Heart left ventricle (tissue), 16 donors: ENCODE results near the gene TTLL10. TPM values are rescaled to one million over a fixed set of nuclear protein-coding genes. Genes with fewer than 3 reads are reported as not detected.

Experiments used
- ATAC-seq, 4 donors: fragments of 200-7000 bp; cut with Tn5 transposase; one replicate each; pipeline ENCODE4 v1.9.1; 2020 to 2022; ENCODE audit warnings: moderate library complexity in 4 of 4, mild to moderate bottlenecking in 3 of 4, moderate number of reproducible peaks in 1 of 4
- DNase-seq, 5 donors: peaks; one replicate each; pipeline ENCODE4 v3.0.0-alpha.2; 2020
- H3K27ac ChIP-seq, 12 donors: fragments of 200-600 bp; sonication (generic) in 4 of 12; one replicate each; pipeline versions ENCODE4 v1.5.0 to v1.8.0; 2016 to 2022; ENCODE audit warnings: mild to moderate bottlenecking in 2 of 12
- H3K27me3 ChIP-seq, 9 donors: fragments of 200-600 bp; sonication (generic) in 2 of 9; one replicate each; pipeline versions ENCODE4 v1.5.1 to v1.8.0; 2016 to 2022; ENCODE audit warnings: mild to moderate bottlenecking in 3 of 9
- H3K36me3 ChIP-seq, 9 donors: fragments of 200-600 bp; sonication (generic) in 2 of 9; one replicate each; pipeline versions ENCODE4 v1.5.0 to v1.8.0; 2018 to 2022; ENCODE audit warnings: mild to moderate bottlenecking in 2 of 9
- H3K4me1 ChIP-seq, 12 donors: fragments of 200-600 bp; sonication (generic) in 4 of 12; one replicate each; pipeline versions ENCODE4 v1.5.0 to v1.8.0; 2016 to 2022; ENCODE audit warnings: mild to moderate bottlenecking in 3 of 12
- H3K4me3 ChIP-seq, 12 donors: fragments of 200-600 bp; sonication (generic) in 4 of 12; one replicate each; pipeline versions ENCODE4 v1.5.0 to v1.8.0; 2017 to 2022; ENCODE audit warnings: mild to moderate bottlenecking in 9 of 12, moderate library complexity in 4 of 12
- H3K9me3 ChIP-seq, 12 donors: fragments of 200-600 bp; sonication (generic) in 4 of 12; one replicate each; pipeline versions ENCODE4 v1.5.0 to v1.8.0; 2016 to 2022; ENCODE audit warnings: mild to moderate bottlenecking in 1 of 12
- CTCF ChIP-seq, 12 donors: fragments of 200-600 bp; sonication (generic) in 4 of 12; IDR thresholded peaks; one replicate each; pipeline versions ENCODE4 v1.5.0 to v1.8.0; 2018 to 2022; ENCODE audit warnings: antibody characterized with exemption in 12 of 12, mild to moderate bottlenecking in 5 of 12
- POLR2A ChIP-seq, 2 donors: fragments of 450-650 bp; IDR thresholded peaks; one replicate each; pipeline ENCODE4 v1.6.1; 2017; ENCODE audit warnings: antibody characterized with exemption in 2 of 2, mild to moderate bottlenecking in 2 of 2, moderate library complexity in 2 of 2
- WGBS, 4 donors: extraction: QIAGEN DNeasy Blood & Tissue Kit in 2 of 4; methylation state at CpG; one replicate each; pipeline versions ENCODE4 v1.1.5 to v1.1.7; 2013 to 2018; 5-methylcytosine and 5-hydroxymethylcytosine counted together
- intact Hi-C, 10 donors: fragments of 100-400 bp; cut with DNase I; formaldehyde crosslinking; loops; one replicate each; pipeline versions ENCODE4 v1.11.1 to v1.14.2; 2022
- polyA plus RNA-seq, 2 donors: library from polyadenylated mRNA; stranded (reverse); fragments of 200-250 nt; gene quantifications; one replicate each; pipeline ENCODE4 v1.2.3, GENCODE V29; 2013
- total RNA-seq, 9 donors: library from RNA; depleted of rRNA in 2 of 9; stranded (reverse); fragments of >200 nt in 2 of 9; fragmentation: NEBNext Ultra II Directional in 3 of 9; extraction: Animal tissue kit (Norgen Biotek cat#: 25700) in 3 of 9; gene quantifications; one replicate each; pipeline versions ENCODE4 v1.1.0 to v1.2.4, GENCODE V29; 2016 to 2023
- donor health status: ischemic (EF 13 %, LVEDD 7.1; RV severe dilation, severe dysfunction).
- donor health status: healthy with polysubstance abuse.
- donor health status: DM: no; HTN: yes; CAD: no.
- donor health status: DM: no; HTN: no; CAD: no.
- donor health status: ischemic (EF 25% LVEDD 6.9; RV normal size, moderate dysfunction).
- donor health status: ischemic (EF 25% LVEDD 5.7; RV mildly dilated, moderate dysfunction).
- donor health status: healthy.
- donor health status: DM: yes; HTN: yes; CAD: no.
- donor health status: ischemic (EF 35%, LVEDD 5.7; RV mildly dilated, moderate dysfunction).
- donor health status: nonischemic (EF 11% LVEDD 7.7; RV severe dilation, severe dysfunction).
- donor health status: DM: yes; HTN: yes; CAD: no.
- donor health status: PGD.
- donor health status: ischemic (EF 29% LVEDD 5.4; RV normal size, mild dysfunction).
- donor health status: nonischemic (EF 23%, LVEDD 6.1; RV moderate dilation, normal function).

The TTLL10 gene
- total and polyA plus RNA-seq, 11 donors: 0.03 to 0.53 (median 0.21) TPM; not detected in 4

- Histone ChIP-seq H3K27me3 (no peaks in the 10 kb centered on the region), H3K4me1 (peaks cover 1 to 46% (median 16%) of the 10 kb centered on the region in 12 donors), H3K27ac (no peak overlapping the region), H3K36me3 (peaks cover 0 to 91% (median 73%) of the 10 kb centered on the region in 9 donors), H3K9me3 (no peaks in the 10 kb centered on the region), H3K4me3 (no peak overlapping the region)
- TF ChIP-seq CTCF (IDR thresholded peaks at IDR 0.05): no peak
- no peak for TF ChIP-seq POLR2A (IDR thresholded peaks at IDR 0.05)
- 83 to 88% (median 85%) methylated on average over 24 to 34 of the region's 34 CpGs for WGBS, 4 donors
- ATAC-seq (peak in 3 of 4 donors; percentile 11 to 36 (median 16)), DNase-seq (no peak)
- intact Hi-C loops: loop anchor here in 1 of 10 donors (10.0 kb wide), 1 partner anchor 101 kb away; no protein-coding TSS in a partner anchor
Observed at GRCh38 chr1:1225238-1225845, 51.7 kb downstream of the TTLL10 start.

- WGBS, 4 donors: 72 to 75% (median 75%) methylated on average over 18 of the region's 18 CpGs
- intact Hi-C loops: loop anchor here in 1 of 10 donors (10.0 kb wide), 1 partner anchor 101 kb away; no protein-coding TSS in a partner anchor
- TF ChIP-seq POLR2A (IDR thresholded peaks at IDR 0.05): no peak
- no peak for TF ChIP-seq CTCF (IDR thresholded peaks at IDR 0.05)
- Histone ChIP-seq H3K27me3 (no peaks in the 10 kb centered on the region), H3K36me3 (peaks cover 0 to 85% (median 67%) of the 10 kb centered on the region in 9 donors), H3K4me1 (peaks cover 5 to 52% (median 21%) of the 10 kb centered on the region in 12 donors), H3K9me3 (no peaks in the 10 kb centered on the region), H3K27ac (no peak overlapping the region), H3K4me3 (no peak overlapping the region)
- DNase-seq: peak in 1 of 5 donors; percentile 51
- ATAC-seq: peak; percentile 18 to 44 (median 36)
Observed at GRCh38 chr1:1225913-1226312, 52.2 kb downstream of the TTLL10 start.

GRCh38 chr1:1226566-1227362 is 53.1 kb downstream of the TTLL10 start:
- Histone ChIP-seq H3K9me3 (no peaks in the 10 kb centered on the region), H3K27me3 (no peaks in the 10 kb centered on the region), H3K4me1 (peaks cover 5 to 55% (median 22%) of the 10 kb centered on the region in 12 donors), H3K4me3 (no peak overlapping the region), H3K27ac (no peak overlapping the region), H3K36me3 (peaks cover 0 to 77% (median 58%) of the 10 kb centered on the region in 9 donors)
- intact Hi-C loops: loop anchor here in 1 of 10 donors (10.0 kb wide), 1 partner anchor 102 kb away; no protein-coding TSS in a partner anchor
- DNase-seq: no peak
- no peak for ATAC-seq
- no peak for TF ChIP-seq POLR2A (IDR thresholded peaks at IDR 0.05)
- TF ChIP-seq CTCF (IDR thresholded peaks at IDR 0.05): no peak
- WGBS, 4 donors: 90 to 93% (median 92%) methylated on average over 24 to 44 of the region's 44 CpGs

- no peak overlapping the region for H3K27ac ChIP-seq
- H3K36me3 ChIP-seq: peaks cover 0 to 71% (median 52%) of the 10 kb centered on the region in 9 donors
- TF ChIP-seq CTCF (IDR thresholded peaks at IDR 0.05) (no peak), POLR2A (IDR thresholded peaks at IDR 0.05) (no peak)
- intact Hi-C loops: loop anchor here in 1 of 10 donors (10.0 kb wide), 1 partner anchor 103 kb away; no protein-coding TSS in a partner anchor
- H3K4me1 ChIP-seq: peaks cover 5 to 56% (median 22%) of the 10 kb centered on the region in 12 donors
- no peak for DNase-seq
- H3K4me3 ChIP-seq: no peak overlapping the region
- no peaks in the 10 kb centered on the region for H3K27me3 ChIP-seq
- ATAC-seq: no peak
- H3K9me3 ChIP-seq: no peaks in the 10 kb centered on the region
- 94 to 97% (median 97%) methylated on average over 20 to 25 of the region's 25 CpGs; no CpG with 5 or more reads in 1 of the 4 donors for WGBS, 4 donors
Observed at GRCh38 chr1:1227386-1227785, 53.7 kb downstream of the TTLL10 start.
